OCI-LY7 (cell line): Measurements from ENCODE around the gene L3HYPDH. TPM values are rescaled to one million over a fixed set of nuclear protein-coding genes. Genes with fewer than 3 reads are reported as not detected.

ENCODE experiments used
- BruUV-seq: library from RNA; stranded (reverse); fragments of 400-500 nt; replicated peaks from 2 replicates; lab custom pipeline; 2021; lab: Mats Ljungman, UMichigan
- CTCF ChIA-PET: fragments of 300-600 bp; sonication (Branson Sonifier 250); formaldehyde crosslinking; loops from one replicate; lab custom pipeline; 2022; ENCODE audit warnings: antibody characterized with exemption; ENCODE audit not compliant: unreplicated experiment; lab: Charles Lee
- POLR2A ChIA-PET: fragments of 300-600 bp; sonication (Branson Sonifier 250); formaldehyde crosslinking; loops from one replicate; lab custom pipeline; 2022; ENCODE audit warnings: antibody characterized with exemption; lab: Charles Lee
- DNase-seq: peaks from one replicate; pipeline ENCODE4 v3.0.0-alpha.2; 2015; ENCODE audit warnings: low spot score
- H2AFZ ChIP-seq: fragments of 200-600 bp; sonication (generic), shearing (Covaris generic); 2 replicates; pipeline ENCODE4 v1.6.1; 2014; ENCODE audit warnings: mild to moderate bottlenecking, antibody characterized with exemption, low read length, moderate library complexity
- H3K27ac ChIP-seq: fragments of 200-600 bp; sonication (generic); 2 replicates; pipeline ENCODE4 v1.5.1; 2014; ENCODE audit warnings: mixed run types, low read depth, mild to moderate bottlenecking, moderate library complexity, low read length, inconsistent platforms; ENCODE audit not compliant: poor library complexity, severe bottlenecking
- H3K36me3 ChIP-seq: fragments of 200-600 bp; sonication (generic); 2 replicates; pipeline ENCODE4 v1.6.1; 2014; ENCODE audit warnings: mild to moderate bottlenecking, antibody characterized with exemption, low read length, moderate library complexity, mixed read lengths; ENCODE audit not compliant: insufficient read depth
- H3K4me1 ChIP-seq: fragments of 200-600 bp; sonication (generic); 2 replicates; pipeline ENCODE4 v1.5.1; 2014; ENCODE audit warnings: mild to moderate bottlenecking, low read length; ENCODE audit not compliant: insufficient read depth, poor library complexity, severe bottlenecking
- H3K4me2 ChIP-seq: fragments of 200-600 bp; sonication (generic); 2 replicates; pipeline ENCODE4 v1.6.1; 2014; ENCODE audit warnings: mild to moderate bottlenecking, low read length
- H3K4me3 ChIP-seq: fragments of 200-600 bp; sonication (generic); 2 replicates; pipeline ENCODE4 v1.5.1; 2014; ENCODE audit warnings: mild to moderate bottlenecking, low read depth, low read length; ENCODE audit not compliant: poor library complexity, severe bottlenecking
- H3K79me2 ChIP-seq: fragments of 200-600 bp; sonication (generic); 2 replicates; pipeline ENCODE4 v1.6.1; 2016; ENCODE audit warnings: low read depth, mild to moderate bottlenecking, low read length, moderate library complexity, mixed read lengths; ENCODE audit not compliant: insufficient read depth
- H3K9me2 ChIP-seq: fragments of 200-600 bp; sonication (generic); 2 replicates; pipeline ENCODE4 v1.6.1; 2016; ENCODE audit warnings: mild to moderate bottlenecking, low read length, mixed read lengths; ENCODE audit not compliant: insufficient read depth
- H3K9me3 ChIP-seq: fragments of 200-600 bp; sonication (generic); 2 replicates; pipeline ENCODE4 v1.6.1; 2014; ENCODE audit warnings: mild to moderate bottlenecking, mixed run types, low read length, mixed read lengths
- H4K20me1 ChIP-seq: fragments of 200-600 bp; sonication (generic); 2 replicates; pipeline ENCODE4 v1.6.1; 2014; ENCODE audit warnings: mild to moderate bottlenecking, antibody characterized with exemption, low read length, moderate library complexity, mixed read lengths; ENCODE audit not compliant: insufficient read depth
- CTCF ChIP-seq: fragments of 200-600 bp; sonication (generic); conservative IDR thresholded peaks from 2 replicates; pipeline ENCODE4 v1.5.1; 2014; ENCODE audit warnings: mild to moderate bottlenecking, antibody characterized with exemption, low read length, moderate library complexity, mixed read lengths
- EZH2phosphoT487 ChIP-seq: fragments of 200-600 bp; sonication (generic); IDR thresholded peaks from 2 replicates; pipeline ENCODE4 v1.6.1; 2018; ENCODE audit warnings: low read depth, borderline replicate concordance, mild to moderate bottlenecking, mixed run types, antibody characterized with exemption, low read length, moderate library complexity, mixed read lengths
- intact Hi-C: fragments of 100-400 bp; cut with micrococcal nuclease; formaldehyde crosslinking; loops from one replicate; pipeline ENCODE4 v1.10.0; 2022; ENCODE audit not compliant: unreplicated experiment
- total RNA-seq, 2 experiments: library from RNA; depleted of rRNA in 1 of 2; stranded (reverse); fragments of >200 nt in 1 of 2; shearing (Covaris generic) in 1 of 2; gene quantifications; 2 replicates each; pipeline ENCODE4 v1.2.3, GENCODE V29; 2014 to 2022

The L3HYPDH gene
- total RNA-seq, 2 experiments from 2014 or later: 36.6 to 43.2 TPM

- POLR2A ChIA-PET: interaction anchor here (1.1 to 2.0 kb wide), 3 partner anchors 8 to 723 kb away, joined by 4 to 7 read pairs (median 4); no protein-coding TSS in a partner anchor
- H2AFZ ChIP-seq: no peak overlapping the region
Measured at GRCh38 chr14:59482541-59483331, 1.5 kb downstream of the L3HYPDH start.

GRCh38 chr14:59481871-59482540, 2.2 kb downstream of the L3HYPDH start:
- intact Hi-C loops: loop anchor here (5.0 to 10.0 kb wide), 3 partner anchors 125 to 863 kb away; no protein-coding TSS in a partner anchor
- ChIA-PET POLR2A (interaction anchor here (1.1 kb wide), 1 partner anchor 10 kb away, joined by 4 read pairs; no protein-coding TSS in a partner anchor), CTCF (no interaction called here)
- H3K4me1 ChIP-seq: peaks cover 38% of the 10 kb centered on the region
- H3K79me2 ChIP-seq: peaks cover 36% of the 10 kb centered on the region; the same call in 1 of the 2 replicates
- no peak overlapping the region for H2AFZ ChIP-seq
- TF ChIP-seq EZH2phosphoT487 (no peak), CTCF (no peak)
- DNase-seq: no peak
- H4K20me1 ChIP-seq: peaks cover 10% of the 10 kb centered on the region
- no peak overlapping the region for H3K27ac ChIP-seq
- H3K4me2 ChIP-seq: peak overlapping the region; percentile 100
- no peaks in the 10 kb centered on the region for H3K9me2 ChIP-seq
- H3K4me3 ChIP-seq: peak overlapping the region; percentile 87
- BruUV-seq: no TSS peak
- H3K9me3 ChIP-seq: no peaks in the 10 kb centered on the region
- peaks cover 12% of the 10 kb centered on the region for H3K36me3 ChIP-seq

More at GRCh38 chr14:59482541-59483331, 1.5 kb downstream of the L3HYPDH start:
- no peaks in the 10 kb centered on the region for H3K9me2 ChIP-seq
- peaks cover 10% of the 10 kb centered on the region for H4K20me1 ChIP-seq
- H3K79me2 ChIP-seq: peaks cover 36% of the 10 kb centered on the region; the same call in 1 of the 2 replicates
- H3K4me3 ChIP-seq: peak overlapping the region; percentile 87
- no peak overlapping the region for H3K27ac ChIP-seq
- H3K4me2 ChIP-seq: peak overlapping the region; percentile 100
- intact Hi-C loops: loop anchor here (5.0 to 10.0 kb wide), 3 partner anchors 125 to 862 kb away; no protein-coding TSS in a partner anchor
- no peak for DNase-seq
- peaks cover 11% of the 10 kb centered on the region for H3K36me3 ChIP-seq
- no peak for TF ChIP-seq CTCF
- no peak for TF ChIP-seq EZH2phosphoT487
- H3K9me3 ChIP-seq: no peaks in the 10 kb centered on the region
- TSS peak; percentile 66 for BruUV-seq
- CTCF ChIA-PET: no interaction called here
- H3K4me1 ChIP-seq: peaks cover 38% of the 10 kb centered on the region
